ENCODE measurements around the gene PC. TPM values are rescaled to one million over a fixed set of nuclear protein-coding genes. Genes with fewer than 3 reads are reported as not detected.
A peak's percentile ranks its signal among the peaks of the same experiment; 100 is the strongest.

PC gene
- total RNA-seq, 1 donor from 2014 or later: 47.4 TPM

DNA sequence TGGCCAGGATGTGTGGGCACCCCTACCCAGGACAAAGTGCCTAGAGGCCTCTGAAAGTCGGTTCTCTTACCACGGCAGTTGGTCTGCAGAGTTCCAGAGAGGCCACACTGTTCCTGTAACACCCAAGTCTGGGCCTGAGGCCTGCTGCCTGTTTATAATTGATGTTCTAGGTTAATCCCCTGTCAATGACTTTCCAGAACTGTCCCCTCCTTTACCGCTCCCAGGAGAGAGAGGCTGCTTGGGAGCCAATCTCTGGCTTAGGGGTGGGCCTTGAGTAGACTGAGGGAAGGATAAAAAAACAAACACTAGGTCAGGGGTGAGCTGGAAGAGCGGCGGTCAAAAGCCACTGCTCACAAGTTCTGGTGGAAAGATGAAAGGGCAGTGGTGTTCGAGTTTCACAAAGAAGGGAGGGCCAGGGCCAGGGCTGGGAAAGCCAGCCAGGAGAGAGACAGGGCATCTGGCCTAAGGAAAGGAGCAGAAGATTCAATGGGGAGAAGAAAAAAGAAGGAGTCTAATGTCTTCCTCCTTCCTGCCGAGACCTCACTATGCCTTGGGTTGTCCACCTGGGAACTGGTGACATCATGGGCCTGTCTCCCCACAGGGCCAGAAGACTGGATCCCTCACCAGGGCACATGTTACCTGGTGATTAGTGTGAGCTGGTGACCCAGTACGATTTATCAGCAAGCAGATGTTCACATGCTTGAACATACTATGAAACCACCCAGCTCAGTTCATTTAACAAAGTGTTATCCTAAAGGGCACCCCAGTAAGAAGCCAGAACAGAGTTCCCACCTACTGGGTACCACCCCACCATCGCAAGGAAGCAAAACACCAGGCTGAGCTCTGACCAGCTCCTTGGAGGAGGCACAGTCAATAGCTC is 50.2 kb downstream of the PC start:
- Mint-ChIP-seq H3K27ac (ENCODE audit: unreplicated experiment) (peak overlapping the region; percentile 53), H3K9me3 (ENCODE audit: unreplicated experiment) (no peaks in the 10 kb centered on the region)

DNA sequence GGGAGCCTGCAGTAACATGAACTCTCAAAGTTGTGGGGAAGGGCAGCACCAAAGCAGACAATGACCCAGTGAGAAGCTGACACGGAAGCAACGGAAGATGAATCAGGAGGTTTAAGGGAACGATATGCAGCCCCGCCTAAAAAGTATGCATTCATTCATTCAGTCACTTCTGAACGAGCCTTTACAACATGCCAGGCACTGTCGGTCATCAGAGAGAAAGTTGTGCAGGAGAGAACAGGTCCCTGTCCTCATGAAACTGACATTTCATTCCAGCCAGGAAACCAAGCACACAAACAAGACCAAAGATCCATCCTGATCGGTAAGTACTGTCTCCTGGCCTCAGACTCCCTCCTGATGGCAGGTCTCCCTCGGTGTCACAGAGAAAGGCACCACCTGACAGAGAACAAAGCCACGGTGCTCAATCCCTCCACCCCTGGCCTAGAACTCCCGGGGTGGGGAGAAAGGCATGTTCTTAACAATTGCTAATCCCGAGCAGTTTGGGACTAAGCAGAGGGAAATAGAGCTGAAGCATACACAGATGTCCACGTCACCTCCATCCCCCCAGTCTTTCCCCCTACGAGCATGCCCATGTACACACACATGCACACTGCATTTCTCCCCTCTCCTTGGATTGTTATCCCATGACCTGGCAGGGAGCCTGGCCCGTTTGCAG is 52.0 kb downstream of the PC start:
- H3K4me3 Mint-ChIP-seq (ENCODE audit: unreplicated experiment): peak overlapping the region; percentile 36
- no peaks in the 10 kb centered on the region for H3K27me3 Mint-ChIP-seq (ENCODE audit: unreplicated experiment)
- no peak overlapping the region for H3K27ac Mint-ChIP-seq (ENCODE audit: unreplicated experiment)

More for the DNA sequence above, 50.2 kb downstream of the PC start:
- DNase-seq: no peak
- no peaks in the 10 kb centered on the region for H3K27me3 Mint-ChIP-seq (ENCODE audit: unreplicated experiment)
- no peak overlapping the region for H3K4me3 Mint-ChIP-seq (ENCODE audit: unreplicated experiment)
- peaks cover 8% of the 10 kb centered on the region for H3K4me1 Mint-ChIP-seq (ENCODE audit: low read depth, unreplicated experiment)
- no peaks in the 10 kb centered on the region for H3K36me3 Mint-ChIP-seq (ENCODE audit: unreplicated experiment)
- no peak for TF ChIP-seq CTCF (IDR thresholded peaks at IDR 0.05; ENCODE audit: partially characterized antibody, unreplicated experiment)

DNA sequence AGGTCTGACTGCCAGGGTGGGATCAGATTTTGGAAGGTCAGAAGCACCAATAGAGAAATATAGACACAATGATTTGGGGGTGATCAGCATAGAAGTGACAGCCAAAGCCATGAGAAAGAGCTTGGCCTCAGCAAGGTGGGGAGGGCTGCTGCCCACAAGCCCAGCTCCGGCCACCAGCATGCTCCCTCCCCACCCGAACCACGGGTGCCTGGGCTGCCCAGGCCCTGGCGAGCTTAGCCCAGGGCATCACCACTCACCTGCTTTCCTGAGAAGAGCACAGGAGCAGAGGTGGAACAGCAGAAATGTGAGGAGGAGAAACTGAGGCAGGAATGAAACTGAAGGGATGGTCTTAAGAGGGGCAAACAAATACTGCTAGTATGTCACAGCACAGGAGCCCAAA is 52.6 kb downstream of the PC start:
- H3K27ac Mint-ChIP-seq (ENCODE audit: unreplicated experiment): no peak overlapping the region
- no peak for DNase-seq
- H3K4me1 Mint-ChIP-seq (ENCODE audit: low read depth, unreplicated experiment): peaks cover 7% of the 10 kb centered on the region
- H3K27me3 Mint-ChIP-seq (ENCODE audit: unreplicated experiment): no peaks in the 10 kb centered on the region
- TF ChIP-seq CTCF (IDR thresholded peaks at IDR 0.05; ENCODE audit: partially characterized antibody, unreplicated experiment): no peak
- no peaks in the 10 kb centered on the region for H3K9me3 Mint-ChIP-seq (ENCODE audit: unreplicated experiment)
- no peak overlapping the region for H3K4me3 Mint-ChIP-seq (ENCODE audit: unreplicated experiment)
- no peaks in the 10 kb centered on the region for H3K36me3 Mint-ChIP-seq (ENCODE audit: unreplicated experiment)

More for the DNA sequence above, 52.0 kb downstream of the PC start:
- no peak for TF ChIP-seq CTCF (IDR thresholded peaks at IDR 0.05; ENCODE audit: partially characterized antibody, unreplicated experiment)
- peaks cover 7% of the 10 kb centered on the region for H3K4me1 Mint-ChIP-seq (ENCODE audit: low read depth, unreplicated experiment)
- H3K9me3 Mint-ChIP-seq (ENCODE audit: unreplicated experiment): no peaks in the 10 kb centered on the region
- H3K36me3 Mint-ChIP-seq (ENCODE audit: unreplicated experiment): no peaks in the 10 kb centered on the region
- no peak for DNase-seq

DNA sequence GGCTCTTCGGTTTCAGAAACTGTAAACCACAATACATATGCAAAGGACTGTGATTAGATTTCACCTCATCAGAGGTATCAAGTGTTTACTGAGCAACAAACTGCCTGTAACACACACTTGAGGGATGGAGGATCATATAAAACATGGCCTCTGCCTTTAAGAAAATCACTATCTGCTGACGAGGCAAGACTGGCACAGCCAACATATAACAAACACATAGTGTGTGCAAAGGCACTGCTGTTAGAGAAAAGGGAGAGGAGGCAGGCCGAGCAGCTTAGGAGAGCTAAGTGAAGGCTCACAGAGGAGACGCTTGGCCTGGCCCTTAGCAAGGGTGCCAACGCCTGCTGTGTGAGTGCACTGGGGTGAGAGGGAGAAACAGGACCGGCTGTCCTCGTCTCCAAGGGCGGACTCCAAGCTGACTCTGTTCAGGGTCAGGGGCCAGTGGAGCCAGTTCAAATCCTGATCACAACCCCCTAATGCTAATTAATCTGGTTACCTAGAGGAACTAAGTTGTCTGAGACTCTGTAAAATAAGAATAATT is 53.1 kb downstream of the PC start:
- Mint-ChIP-seq H3K4me3 (ENCODE audit: unreplicated experiment) (no peak overlapping the region), H3K27me3 (ENCODE audit: unreplicated experiment) (no peaks in the 10 kb centered on the region), H3K4me1 (ENCODE audit: low read depth, unreplicated experiment) (peaks cover 7% of the 10 kb centered on the region), H3K9me3 (ENCODE audit: unreplicated experiment) (no peaks in the 10 kb centered on the region), H3K27ac (ENCODE audit: unreplicated experiment) (no peak overlapping the region), H3K36me3 (ENCODE audit: unreplicated experiment) (no peaks in the 10 kb centered on the region)
- no peak for TF ChIP-seq CTCF (IDR thresholded peaks at IDR 0.05; ENCODE audit: partially characterized antibody, unreplicated experiment)
- DNase-seq: no peak

Measured in glutamatergic neuron (in vitro differentiated cells).